Measurements from ENCODE around the gene CATSPERZ. TPM values are rescaled to one million over a fixed set of nuclear protein-coding genes. Genes with fewer than 3 reads are reported as not detected.

CATSPERZ gene, protein sequence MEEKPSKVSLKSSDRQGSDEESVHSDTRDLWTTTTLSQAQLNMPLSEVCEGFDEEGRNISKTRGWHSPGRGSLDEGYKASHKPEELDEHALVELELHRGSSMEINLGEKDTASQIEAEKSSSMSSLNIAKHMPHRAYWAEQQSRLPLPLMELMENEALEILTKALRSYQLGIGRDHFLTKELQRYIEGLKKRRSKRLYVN
- under 1 TPM in 3 of 10 donors, not detected in 7; 0.23 to 0.54 (median 0.34) TPM for polyA plus RNA-seq (ENCODE audit: insufficient read length in 10 of 10)
- long read RNA-seq, donor 1, result 0 reads
- long read RNA-seq, donor 2, result 0 reads
- long read RNA-seq, donor 3, result 0 reads
- long read RNA-seq, donor 4, result 0 reads
- long read RNA-seq, donor 5, result 0 reads
- long read RNA-seq, donor 6, result 0 reads
- long read RNA-seq, donor 7, result 0 reads
- long read RNA-seq, donor 8, result 0 reads
- long read RNA-seq, donor 9, result 0 reads

DNA sequence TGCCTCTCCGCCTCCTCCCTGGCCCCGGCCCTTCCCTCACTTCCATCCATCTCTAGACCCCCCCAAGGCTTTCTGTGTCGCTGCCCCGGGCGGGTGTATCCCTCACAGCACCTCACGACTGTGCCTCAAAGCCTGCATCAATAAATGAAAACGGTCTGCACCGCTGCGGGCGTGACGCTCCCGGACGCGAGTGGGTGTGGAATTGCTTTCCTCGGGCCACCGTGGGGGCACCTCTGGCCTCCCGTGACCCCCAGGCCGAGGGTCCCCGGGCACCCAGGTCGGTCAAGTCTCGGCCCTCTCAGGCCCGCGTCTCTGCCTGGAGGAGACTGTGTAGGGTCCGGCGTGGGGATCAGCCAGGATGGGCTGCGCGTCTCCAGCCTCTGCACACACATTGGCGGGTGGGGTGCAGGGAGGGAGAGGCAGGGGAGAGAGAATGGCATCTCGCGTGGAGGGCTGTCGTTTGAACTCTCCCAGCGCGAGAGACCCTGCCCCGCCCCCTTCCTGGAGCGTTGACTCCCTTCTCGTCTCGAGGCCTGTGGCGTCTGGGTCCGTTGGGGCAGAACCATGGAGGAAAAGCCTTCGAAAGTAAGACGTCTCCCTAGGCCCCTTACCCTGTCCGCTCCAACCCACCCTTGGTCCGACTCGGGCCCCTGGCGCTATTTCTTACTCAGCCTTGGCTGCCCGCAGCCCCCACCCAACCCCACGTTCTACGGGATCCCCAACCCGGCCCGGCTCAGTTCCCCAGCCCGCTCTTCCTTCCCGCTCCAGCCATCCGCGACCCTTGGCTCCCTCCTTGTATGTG is at the start of gene CATSPERZ:
Gene CATSPERZ (plus strand): TSS at position 512 of the 802 bp plus-strand sequence. CDS start 53 bp downstream, at position 565.
- DNase-seq, result no peak

DNA sequence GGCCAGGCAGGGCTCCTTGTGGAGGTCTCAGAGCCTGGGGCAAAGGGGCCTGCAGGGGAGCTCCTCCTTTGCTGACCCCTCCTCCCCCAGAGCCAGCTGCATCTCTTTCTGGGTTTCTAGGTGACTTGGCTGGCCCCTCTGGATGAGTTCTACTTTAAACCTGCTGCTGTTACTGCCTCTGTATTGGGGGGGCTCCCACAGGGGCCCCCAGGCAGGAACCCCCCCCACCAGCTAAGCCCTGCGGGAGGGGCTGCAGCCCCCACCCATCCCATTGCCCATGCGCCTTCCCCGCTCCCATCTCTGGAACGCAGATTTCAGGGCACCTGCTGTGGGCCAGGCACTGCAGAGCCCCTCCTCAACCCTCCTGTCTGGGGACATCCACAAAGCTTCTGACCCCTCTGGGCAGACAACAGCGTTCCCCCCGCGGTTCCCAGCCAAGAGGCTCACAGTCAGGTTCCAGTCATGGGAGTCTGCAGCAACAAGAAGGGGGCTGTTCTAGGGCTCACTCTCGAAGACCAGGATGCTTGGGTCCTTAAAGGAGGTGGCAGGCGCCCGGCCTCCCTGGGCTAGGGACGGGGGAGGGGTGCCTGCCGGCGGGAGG is 49.6 kb upstream of the CATSPERZ start:
- DNase-seq, result no peak

DNA sequence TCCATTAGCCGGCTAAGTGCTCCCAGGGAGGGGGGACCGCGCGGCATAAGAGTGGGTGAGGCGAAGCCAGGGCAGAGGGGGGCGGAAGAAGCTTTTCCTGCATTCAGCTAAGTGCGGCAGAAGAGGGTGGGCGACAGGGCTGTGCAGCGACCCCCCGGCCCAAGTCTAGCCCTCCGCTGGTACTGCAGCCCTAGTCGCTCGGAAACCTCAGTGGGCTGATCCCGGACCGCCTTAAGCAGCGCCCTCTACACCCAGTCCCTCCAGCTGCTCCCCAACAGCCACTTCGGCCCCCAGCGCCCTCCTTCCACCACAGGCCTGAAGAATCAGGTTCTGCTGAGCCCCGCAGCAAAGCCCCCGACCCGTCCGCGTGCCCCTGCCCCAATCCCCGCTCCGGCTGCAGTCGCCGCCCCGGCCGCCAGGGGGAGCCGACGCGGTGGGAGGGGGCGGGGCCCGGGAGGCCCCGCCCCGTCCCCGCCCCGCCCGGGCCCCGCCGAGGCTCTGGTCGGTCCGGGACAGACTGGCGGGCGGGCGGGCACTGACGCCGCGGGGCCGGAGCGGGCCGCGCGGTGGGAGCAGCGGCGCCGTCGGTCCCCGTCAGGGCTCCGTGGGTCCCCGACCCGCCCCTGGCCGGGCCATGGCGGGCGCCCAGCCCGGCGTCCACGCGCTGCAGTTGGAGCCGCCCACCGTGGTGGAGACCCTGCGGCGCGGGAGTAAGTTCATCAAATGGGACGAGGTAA is 49.0 kb upstream of the CATSPERZ start, which contains the start of gene PLCB3:
Gene PLCB3 (plus strand): TSS at position 515 of the 737 bp plus-strand sequence. CDS start 120 bp downstream, at position 635.
- DNase-seq, result peak in 1 of 3 donors; percentile 65

DNA sequence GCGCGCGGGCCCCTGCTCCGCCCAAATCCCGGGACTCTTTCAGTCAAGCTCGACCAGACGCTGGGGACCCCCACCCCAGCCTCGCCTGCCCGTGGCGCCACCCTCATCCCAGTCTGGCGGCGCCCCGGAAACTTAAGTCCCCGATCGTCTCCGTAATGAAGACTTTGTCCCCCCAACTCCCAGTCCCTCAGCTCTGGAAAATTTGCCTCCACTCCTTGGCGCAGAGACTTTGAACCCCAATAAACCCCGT is 48.5 kb upstream of the CATSPERZ start:
- no peak for DNase-seq

DNA sequence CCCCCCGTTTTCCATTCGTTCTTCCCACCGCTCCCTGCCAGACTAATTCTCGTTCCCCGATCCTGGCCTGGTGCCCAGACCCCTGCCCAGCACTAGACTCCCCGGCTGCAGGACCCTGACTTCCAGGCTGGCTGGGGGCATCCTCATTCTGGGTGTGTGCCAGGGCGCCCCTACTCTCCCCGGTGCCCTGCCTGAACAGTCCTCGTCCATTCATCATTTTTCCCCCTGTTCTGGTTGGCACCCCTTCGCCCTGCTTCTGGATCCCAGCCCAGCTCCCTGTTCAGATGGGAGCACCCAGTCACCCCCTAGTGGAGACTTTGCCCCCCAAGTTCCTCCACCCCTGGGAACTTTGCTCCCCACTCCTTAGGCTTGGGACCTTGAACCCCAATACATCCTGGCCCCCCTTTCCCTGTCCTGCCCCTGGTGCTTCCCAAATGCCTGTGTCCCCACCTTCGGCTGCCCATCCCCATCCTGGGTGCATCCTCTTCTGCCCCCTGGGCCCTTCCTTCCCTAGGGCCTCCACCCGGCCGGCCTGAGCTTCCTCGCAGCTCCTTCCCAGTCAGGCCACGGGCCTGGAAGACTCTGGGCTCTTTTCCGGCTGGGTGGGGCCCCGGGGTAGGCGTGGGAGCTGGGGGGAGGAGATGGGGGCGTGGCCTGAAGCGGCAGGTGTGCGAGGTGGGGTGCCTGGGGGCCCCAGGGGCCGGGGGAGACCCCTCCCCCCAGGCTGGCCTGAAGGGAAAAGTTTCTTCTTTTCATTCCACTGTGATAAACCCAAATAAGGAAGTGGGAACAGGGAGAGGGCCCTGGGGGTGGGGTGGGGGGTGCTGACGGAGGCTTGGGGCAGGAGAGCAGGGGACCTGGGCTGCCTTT is 47.9 kb upstream of the CATSPERZ start:
- no peak for DNase-seq

DNA sequence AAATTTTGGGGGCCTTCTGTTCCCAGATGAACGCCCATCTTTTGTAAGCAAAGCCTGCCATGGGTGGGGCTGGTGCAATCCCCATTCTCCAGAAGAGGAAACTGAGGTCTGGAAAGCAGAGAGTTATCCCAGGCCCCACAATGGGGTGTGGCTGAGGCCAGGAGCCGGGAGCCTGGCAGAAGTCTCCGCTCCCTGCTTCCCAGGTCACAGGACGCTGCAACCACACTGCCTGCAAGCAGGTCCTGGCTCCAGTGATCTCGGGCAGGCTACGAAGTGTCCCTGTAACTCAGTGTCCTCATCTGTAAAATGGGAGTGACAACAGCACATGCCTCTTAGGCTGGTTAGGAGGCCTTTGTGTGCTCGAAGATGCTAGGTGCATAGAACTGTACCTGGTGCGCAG is 47.1 kb upstream of the CATSPERZ start:
- DNase-seq, result no peak

DNA sequence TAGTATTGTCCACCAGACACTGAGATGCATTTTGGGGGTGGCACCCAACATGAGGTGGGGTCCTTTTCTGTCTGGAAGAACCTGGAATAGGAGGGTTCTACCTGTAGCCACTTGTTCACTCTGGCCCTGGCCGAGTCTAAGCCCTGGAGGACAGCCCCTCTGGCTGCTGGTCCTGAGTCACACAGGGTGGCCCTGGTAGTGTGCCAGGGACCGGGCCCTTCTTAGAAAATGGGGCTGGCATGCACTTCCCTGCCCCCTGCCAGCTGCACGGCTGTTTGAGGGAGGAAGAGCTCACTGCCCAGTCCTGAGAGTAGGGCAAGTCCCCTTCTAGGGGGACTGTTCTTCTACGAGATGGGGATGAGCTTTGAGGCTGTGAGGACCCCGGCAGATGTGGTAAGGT is 46.7 kb upstream of the CATSPERZ start:
- DNase-seq, result no peak

DNA sequence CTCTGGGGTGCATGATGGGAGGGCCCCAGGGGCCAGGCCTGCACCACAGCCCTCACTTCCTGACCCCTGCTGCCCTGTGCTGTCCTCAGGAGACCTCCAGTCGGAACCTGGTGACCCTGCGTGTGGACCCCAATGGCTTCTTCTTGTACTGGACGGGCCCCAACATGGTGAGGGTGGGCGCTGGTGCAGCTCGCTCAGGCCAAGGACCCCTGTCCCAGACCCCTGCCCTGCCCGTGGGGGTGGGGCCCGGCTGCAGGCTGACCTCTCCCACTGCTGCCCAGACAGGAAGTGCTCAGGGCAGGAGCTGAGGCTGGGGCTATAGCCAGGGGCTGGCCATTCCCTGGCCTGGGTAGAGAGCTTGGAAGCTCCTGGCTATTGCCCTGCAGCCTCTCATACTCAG is 45.8 kb upstream of the CATSPERZ start:
- DNase-seq, result no peak

DNA sequence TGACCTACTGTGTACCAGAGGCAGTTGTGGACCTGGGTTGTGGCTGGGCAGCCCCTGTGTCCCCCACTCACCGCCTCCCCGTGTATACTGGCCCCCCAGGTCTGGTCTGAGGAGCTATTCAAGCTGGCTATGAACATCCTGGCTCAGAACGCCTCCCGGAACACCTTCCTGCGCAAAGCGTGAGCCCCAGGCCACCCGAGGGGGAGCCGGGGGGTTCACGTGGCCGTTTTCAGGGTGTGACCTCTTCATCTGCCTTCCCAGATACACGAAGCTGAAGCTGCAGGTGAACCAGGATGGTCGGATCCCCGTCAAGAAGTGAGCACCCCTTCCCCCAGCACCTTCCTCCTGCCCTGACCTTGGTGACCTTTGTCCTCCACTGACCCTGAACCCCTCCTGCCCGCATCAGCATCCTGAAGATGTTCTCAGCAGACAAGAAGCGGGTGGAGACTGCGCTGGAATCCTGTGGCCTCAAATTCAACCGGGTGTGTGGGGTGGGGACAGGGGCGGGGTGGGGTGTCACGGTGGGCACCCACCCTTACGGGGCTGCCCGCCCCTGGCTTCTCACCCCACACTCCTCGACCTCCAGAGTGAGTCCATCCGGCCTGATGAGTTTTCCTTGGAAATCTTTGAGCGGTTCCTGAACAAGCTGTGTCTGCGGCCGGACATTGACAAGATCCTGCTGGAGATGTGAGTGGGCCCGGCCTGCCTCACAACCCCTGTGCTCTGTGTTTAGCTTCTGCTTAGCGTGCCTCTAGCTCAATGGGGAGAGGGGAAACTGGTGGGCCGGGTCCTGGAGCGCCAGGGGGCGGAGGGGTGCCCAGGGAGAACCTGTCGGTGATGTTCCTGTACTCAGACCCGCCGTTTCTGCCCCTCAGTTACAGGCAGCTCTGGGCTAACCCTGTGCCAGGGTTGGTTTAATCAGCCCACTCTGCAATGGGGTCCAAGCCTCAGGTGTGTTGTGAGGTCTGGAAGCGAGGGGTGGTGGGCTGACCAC is 44.7 kb upstream of the CATSPERZ start:
- no peak for DNase-seq

DNA sequence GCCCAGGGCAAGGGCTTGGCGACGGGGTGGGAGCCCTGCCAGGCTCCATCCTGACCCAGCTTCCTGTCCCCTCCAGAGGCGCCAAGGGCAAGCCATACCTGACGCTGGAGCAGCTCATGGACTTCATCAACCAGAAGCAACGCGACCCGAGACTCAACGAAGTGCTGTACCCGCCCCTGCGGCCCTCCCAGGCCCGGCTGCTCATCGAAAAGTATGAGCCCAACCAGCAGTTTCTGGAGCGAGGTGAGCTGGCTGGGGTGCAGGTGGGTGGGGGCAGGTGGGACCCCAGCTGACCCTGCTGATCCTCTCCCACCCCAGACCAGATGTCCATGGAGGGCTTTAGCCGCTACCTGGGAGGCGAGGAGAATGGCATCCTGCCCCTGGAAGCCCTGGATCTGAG is 43.9 kb upstream of the CATSPERZ start:
- no peak for DNase-seq

DNA sequence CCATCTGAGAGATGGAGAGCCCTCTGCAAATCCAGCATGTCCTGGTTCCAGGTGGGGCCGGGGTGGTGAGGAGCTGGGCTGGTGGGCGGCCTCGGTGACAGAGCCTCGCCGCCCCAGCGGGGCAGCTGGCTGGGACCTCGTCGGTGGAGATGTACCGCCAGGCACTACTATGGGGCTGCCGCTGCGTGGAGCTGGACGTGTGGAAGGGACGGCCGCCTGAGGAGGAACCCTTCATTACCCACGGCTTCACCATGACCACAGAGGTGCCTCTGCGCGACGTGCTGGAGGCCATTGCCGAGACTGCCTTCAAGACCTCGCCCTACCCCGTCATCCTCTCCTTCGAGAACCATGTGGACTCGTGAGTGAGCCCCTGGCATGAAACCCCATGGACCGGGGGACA is 41.8 kb upstream of the CATSPERZ start:
- DNase-seq, result no peak

DNA sequence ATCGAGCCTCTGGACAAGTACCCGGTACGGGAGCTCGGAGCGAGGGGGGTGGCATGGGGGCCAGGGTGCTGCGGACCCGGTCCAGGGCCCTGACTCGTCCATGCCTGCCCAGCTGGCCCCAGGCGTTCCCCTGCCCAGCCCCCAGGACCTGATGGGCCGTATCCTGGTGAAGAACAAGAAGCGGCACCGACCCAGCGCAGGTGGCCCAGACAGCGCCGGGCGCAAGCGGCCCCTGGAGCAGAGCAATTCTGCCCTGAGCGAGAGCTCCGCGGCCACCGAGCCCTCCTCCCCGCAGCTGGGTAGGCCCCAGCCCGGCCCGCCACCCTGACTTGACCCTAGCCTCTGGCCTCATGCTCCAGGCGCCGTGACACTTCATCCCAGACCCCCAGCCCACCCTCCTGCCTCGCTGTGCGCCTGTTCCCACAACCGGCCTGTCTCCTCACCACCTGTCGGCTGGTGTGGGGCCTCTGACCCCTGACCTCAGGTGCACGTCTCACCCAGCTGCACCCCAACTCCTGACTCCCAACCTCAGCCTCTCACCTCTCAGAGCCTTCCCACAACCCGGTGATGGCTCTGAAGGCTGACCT is 41.1 kb upstream of the CATSPERZ start:
- no peak for DNase-seq

DNA sequence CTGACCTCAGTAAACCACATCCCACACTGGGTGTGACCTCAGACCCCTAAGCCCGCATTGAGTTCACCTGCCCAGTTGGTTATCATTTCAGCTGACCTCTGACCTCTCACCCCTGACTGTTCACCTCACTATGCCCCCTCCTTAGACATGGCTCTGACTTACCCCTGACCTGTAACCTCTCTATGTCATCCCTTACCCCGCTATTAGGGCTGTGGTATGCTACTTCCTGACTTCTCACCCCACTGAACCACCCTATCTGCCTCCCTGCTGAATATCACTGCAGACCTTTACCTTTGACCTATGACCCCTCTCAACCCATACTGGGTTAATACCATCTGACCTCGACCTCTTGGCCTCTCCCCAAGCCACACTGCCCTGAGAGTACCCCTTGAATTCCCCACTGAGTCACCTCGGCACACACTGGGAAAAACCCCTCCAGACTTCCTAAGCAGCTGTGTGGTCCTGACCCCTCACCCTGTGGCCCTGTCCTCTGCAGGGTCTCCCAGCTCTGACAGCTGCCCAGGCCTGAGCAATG is 40.6 kb upstream of the CATSPERZ start:
- DNase-seq, result no peak

DNA sequence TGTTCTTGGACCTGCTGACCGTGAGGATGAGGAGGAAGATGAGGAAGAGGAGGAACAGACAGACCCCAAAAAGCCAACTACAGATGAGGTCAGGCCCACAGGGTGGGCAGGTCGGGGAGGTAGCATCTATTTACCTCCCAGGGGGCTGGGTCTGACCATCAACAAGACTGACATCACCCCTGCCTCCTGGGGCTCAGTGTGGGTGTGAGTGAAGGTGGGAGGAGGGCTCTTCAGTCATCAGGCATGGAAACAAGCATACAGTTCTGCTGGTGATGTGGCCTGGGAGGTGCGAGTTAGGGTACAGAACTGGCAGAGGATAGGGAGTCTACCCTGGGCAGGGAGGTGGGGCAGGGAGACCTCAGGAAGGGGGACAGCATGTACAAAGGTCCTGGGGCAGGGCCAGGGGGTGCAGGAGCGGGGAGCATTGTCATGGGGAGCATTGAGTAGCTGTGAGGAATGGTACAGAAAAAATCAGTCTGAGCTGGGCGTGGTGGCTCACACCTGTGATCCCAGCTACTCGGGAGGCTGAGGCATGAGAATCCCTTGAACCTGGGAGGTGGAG is 39.9 kb upstream of the CATSPERZ start:
- DNase-seq, result no peak

DNA sequence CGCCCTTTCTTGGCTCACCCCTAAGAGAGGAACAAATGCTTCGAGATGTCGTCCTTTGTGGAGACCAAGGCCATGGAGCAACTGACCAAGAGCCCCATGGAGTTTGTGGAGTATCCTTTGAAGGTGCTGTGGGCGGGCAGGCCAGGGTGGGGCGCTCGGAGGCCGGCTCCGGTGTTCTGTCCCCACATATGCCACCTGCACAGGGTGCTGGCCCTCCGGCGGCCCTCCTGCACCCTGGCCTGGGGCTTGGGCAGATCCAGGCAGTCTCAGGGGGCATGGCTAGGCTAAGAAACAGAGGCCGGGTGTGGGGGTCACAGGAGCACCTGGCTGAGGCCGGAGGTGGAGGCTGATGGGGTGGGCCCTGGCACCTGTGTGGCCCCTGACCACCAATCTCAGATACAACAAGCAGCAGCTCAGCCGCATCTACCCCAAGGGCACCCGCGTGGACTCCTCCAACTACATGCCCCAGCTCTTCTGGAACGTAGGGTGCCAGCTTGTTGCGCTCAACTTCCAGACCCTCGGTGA is 38.5 kb upstream of the CATSPERZ start:
- DNase-seq, result no peak

DNA sequence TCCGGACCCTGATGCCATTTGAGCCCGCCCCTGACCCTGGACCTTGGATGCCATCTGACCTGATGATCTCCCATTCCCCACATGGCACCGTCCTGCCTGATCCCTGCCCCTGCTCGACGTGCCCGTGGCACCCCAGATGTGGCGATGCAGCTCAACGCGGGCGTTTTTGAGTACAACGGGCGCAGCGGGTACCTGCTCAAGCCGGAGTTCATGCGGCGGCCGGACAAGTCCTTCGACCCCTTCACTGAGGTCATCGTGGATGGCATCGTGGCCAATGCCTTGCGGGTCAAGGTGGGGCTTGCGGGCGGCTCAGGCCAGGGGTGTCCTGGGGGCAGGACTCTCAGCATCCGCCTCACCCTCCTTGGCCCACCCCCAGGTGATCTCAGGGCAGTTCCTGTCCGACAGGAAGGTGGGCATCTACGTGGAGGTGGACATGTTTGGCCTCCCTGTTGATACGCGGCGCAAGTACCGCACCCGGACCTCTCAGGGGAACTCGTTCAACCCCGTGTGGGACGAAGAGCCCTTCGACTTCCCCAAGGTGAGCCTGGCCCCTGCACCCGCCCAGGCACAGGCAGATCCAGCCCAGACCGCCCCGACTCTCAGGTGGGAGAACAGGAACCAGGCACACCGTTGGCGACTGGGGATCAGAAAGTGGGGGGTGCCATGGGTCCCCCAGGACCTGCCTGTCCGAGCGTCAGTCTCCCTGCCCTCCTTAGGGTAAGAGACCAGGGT is 37.7 kb upstream of the CATSPERZ start:
- DNase-seq, result no peak

Data from muscle of back (tissue), 13 donors.